NCI-H460 (cell line): Measurements from ENCODE around the gene GYS2. TPM values are rescaled to one million over a fixed set of nuclear protein-coding genes. Genes with fewer than 3 reads are reported as not detected.
A peak's percentile ranks its signal among the peaks of the same experiment; 100 is the strongest.

Experiments used
- DNase-seq: peaks from one replicate; pipeline ENCODE4 v3.0.0-alpha.2; 2016; ENCODE audit warnings: low read depth; ENCODE audit errors: extremely low read depth
- total RNA-seq: library from RNA; depleted of rRNA; stranded (reverse); fragments of >200 nt; shearing (Covaris generic); gene quantifications from 2 replicates; pipeline ENCODE4 v1.2.3, GENCODE V29; 2014; rRNA removed

GYS2 gene
- total RNA-seq, 1 experiment from 2014 or later: not detected

- no peak for DNase-seq
Observed at GRCh38 chr12:21518451-21518850, 86.2 kb downstream of the GYS2 start.

- DNase-seq: no peak
Observed at GRCh38 chr12:21516281-21516680, 88.4 kb downstream of the GYS2 start.

- DNase-seq: no peak
Observed at GRCh38 chr12:21509768-21510167, 94.9 kb downstream of the GYS2 start.

GRCh38 chr12:21507849-21508248 is 96.8 kb downstream of the GYS2 start:
- no peak for DNase-seq

GRCh38 chr12:21505888-21506287 is 98.8 kb downstream of the GYS2 start:
- DNase-seq: no peak

GRCh38 chr12:21502872-21503271 is 101.8 kb downstream of the GYS2 start:
- DNase-seq: no peak

- no peak for DNase-seq
Observed at GRCh38 chr12:21502164-21502496, 102.5 kb downstream of the GYS2 start.

- DNase-seq: peak; percentile 96
Observed at GRCh38 chr12:21501258-21502163, 103.1 kb downstream of the GYS2 start, which contains the start of the genes GOLT1B and RECQL. Gene GOLT1B (plus strand): TSS chr12:21501789. CDS start chr12:21501924, 135 bp downstream. Gene RECQL (minus strand): TSS chr12:21501635. CDS start chr12:21499570, 2,065 bp downstream.

- no peak for DNase-seq
Observed at GRCh38 chr12:21500786-21501257, 103.8 kb downstream of the GYS2 start.

GRCh38 chr12:21499765-21500164 is 104.9 kb downstream of the GYS2 start:
- no peak for DNase-seq

Other genes starting within 250 kb of the GYS2 start
- gene IAPP, start 231.9 kb downstream of the GYS2 start, total RNA-seq: not detected in 2 replicates
- gene PYROXD1, start 167.2 kb downstream of the GYS2 start, total RNA-seq: 26.0 and 35.1 TPM in 2 replicates
- gene RECQL, start 103.2 kb downstream of the GYS2 start, total RNA-seq: 38.0 and 41.3 TPM in 2 replicates
- gene GOLT1B, start 103.1 kb downstream of the GYS2 start, total RNA-seq: 50.0 and 55.9 TPM in 2 replicates
- gene SPX, start 78.6 kb downstream of the GYS2 start, total RNA-seq: 310 and 328 TPM in 2 replicates
- gene LDHB, start 53.0 kb upstream of the GYS2 start, total RNA-seq: 1,086 and 1,158 TPM in 2 replicates
- gene KCNJ8, start 169.9 kb upstream of the GYS2 start, total RNA-seq: 2.7 and 2.9 TPM in 2 replicates